Tibial nerve (tissue), 4 donors: ENCODE data around the gene FANCE.

Source experiments
- CTCF ChIP-seq, 5 experiments: fragments of 200-600 bp in 3 of 5; fragments of 450-650 bp in 2 of 5; sonication (generic) in 3 of 5; IDR thresholded peaks; one replicate each; pipeline ENCODE4 v1.5.1; 2016 to 2019; ENCODE audit warnings: antibody characterized with exemption in 5 of 5, mild to moderate bottlenecking in 3 of 5, moderate library complexity in 2 of 5
- EP300 ChIP-seq, 2 donors: sonication (generic); formaldehyde crosslinking; IDR thresholded peaks; one replicate each; pipeline ENCODE4 v1.6.1; 2017; ENCODE audit warnings: antibody characterized with exemption in 2 of 2, mild to moderate bottlenecking in 1 of 2
- POLR2A ChIP-seq, 2 donors: fragments of 450-650 bp; IDR thresholded peaks; one replicate each; pipeline ENCODE4 v1.6.1; 2017; ENCODE audit warnings: antibody characterized with exemption in 2 of 2, mild to moderate bottlenecking in 2 of 2, moderate library complexity in 2 of 2

- no peak for TF ChIP-seq POLR2A (IDR thresholded peaks at IDR 0.05)
- TF ChIP-seq EP300 (IDR thresholded peaks at IDR 0.05): no peak
- TF ChIP-seq CTCF (IDR thresholded peaks at IDR 0.05): no peak
Observed at GRCh38 chr6:35490821-35491557, 38.9 kb downstream of the FANCE start.
